GM19468 (cell line): ENCODE measurements around the gene C20orf141.

ENCODE experiments used
- ATAC-seq: cut with Tn5 transposase; IDR thresholded peaks from one replicate; pipeline ENCODE4 v1.9.1; 2021; ENCODE audit warnings: mild to moderate bottlenecking, moderate library complexity, moderate number of reproducible peaks; ENCODE audit not compliant: unreplicated experiment; ENCODE audit errors: extremely low read depth

The C20orf141 gene

DNA sequence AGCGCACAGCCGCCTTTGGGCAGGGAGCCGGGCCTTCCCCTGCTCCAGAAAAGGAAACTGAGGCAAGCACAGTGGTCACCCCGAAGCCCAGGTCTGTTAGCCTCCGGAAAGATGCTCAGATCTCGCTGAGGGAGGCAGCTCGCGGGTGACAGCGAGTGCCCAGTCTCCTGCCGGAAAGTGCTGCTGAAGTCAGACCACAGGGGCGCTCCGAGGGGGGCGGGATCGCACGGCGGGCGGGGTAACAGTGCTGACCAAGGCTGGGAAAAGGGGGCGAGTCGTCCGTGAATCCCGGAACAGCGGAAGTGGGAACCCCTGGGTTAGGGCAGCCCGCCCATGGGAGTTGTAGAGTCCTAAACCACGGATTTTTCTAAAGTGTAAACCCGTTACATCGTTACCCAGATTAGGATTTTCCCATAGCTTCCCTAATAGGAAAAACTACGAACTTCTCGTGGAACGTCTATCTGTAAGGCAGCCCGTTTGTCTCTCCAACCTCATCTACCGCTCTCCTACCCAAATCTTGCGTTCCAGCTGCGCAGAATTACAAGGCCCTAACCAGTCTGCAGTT lies 26.3 kb downstream of the C20orf141 start:
- ATAC-seq, result no peak

DNA sequence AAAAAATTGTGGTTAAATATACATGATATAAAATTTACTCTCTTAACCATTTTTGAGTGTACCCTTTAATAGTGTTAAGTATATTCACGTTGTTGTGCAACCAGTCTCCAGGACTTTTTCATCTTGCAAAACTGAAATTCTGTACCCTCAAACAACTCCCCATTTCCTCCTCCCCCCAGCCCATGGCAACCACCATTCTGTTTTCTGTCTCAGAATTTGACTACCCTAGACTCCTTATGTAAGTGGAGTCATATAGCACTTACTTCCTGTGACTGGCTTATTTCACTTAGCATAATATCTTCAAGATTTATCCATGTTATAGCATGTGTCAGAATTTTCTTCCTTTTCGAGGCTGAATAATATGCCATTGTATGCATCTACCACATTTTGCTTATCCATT lies 30.8 kb downstream of the C20orf141 start:
- ATAC-seq, result no peak

- no peak for ATAC-seq
Measured at GRCh38 chr20:2846698-2847097, 31.9 kb downstream of the C20orf141 start.

GRCh38 chr20:2847802-2848201 lies 33.0 kb downstream of the C20orf141 start:
- ATAC-seq, result no peak

DNA sequence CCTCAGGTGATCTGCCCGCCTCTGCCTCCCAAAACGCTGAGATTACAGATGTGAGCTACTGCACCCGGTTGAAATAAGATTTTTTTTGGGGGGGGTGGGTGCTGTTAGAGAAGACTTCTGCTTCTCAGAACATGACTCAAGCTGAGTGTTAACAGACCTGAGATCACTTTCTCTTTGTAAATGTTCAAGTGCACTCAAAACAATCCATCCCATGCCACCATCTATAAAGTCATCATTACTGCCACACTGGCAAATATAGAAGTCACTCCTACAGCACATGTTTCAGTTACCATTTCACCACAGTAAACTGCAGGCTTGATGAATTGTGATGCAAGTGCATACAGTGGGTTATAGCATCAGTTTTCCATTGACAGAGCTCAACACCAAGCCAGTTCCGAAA lies 34.7 kb downstream of the C20orf141 start:
- no peak for ATAC-seq

DNA sequence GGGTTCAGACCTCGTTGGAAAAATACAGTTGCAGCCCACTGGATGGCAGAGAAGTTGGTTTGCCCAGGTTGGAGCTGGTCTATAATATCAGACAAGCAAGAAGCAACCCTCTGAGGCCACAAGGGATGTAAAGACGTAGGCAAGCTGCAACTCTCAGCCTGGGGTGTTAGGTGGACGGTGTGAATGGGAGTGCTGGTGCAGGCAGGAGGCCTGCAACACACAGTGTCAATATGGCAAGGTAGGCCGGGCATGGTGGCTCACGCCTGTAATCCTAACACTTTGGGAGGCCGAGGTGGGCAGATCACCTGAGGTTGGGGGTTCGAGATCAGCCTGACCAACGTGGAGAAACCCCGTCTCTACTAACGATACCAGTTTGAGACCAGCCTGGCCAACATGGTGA lies 36.3 kb downstream of the C20orf141 start:
- no peak for ATAC-seq

DNA sequence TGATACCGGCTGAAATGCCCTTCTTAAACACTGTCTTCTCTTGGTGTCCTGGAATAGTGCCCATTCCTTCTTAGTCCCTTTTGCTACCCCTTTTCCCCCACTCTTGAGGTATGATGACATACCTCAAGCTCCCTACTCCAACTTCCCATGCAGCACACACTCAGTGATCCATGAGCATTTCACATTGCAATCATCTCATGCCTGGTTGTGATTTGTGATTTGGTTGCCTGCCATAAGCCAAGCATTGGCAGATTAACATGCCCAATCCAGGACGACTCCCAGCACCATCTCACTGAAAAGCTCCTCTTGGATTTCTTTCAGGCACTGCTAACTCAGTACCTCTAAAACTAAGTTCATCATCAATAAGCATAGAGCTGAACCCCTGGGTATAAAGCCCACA lies 43.8 kb downstream of the C20orf141 start:
- no peak for ATAC-seq

DNA sequence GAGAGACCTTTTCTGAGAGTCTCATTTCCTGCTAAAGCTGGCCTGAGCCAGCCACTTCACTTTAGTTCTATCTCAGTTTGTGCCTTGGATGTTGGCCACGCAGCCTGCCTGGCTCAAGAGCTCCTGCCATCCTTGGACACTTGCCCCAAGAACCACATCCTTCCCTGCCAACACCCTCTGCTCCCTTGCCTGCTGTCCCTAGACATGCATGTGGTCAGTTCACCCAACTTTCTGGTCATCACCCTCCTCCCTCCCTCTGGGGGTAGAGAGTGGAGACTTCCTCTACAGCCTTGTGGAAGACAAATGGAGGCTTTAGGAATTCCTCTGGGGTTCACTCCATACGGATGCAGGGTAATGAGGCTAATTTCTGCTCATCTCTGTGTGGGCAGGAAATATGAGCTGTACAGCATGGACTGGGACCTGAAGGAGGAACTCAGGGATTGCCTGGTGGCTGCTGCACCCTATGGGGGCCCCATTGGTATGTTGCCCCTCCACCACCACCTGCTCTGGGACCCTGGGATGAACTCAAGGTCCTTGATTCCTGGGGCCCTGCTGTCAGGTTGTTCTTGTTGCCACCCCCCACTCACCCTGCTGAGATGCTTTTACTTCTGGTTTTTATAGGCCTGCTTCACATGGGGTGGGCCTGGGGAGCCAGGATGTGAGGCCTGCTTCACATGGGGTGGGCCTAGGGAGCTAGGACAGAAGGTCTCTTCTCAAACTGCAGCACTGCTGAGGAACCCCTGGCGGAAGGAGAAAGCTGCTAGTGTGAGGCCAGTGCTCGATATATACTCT lies 44.7 kb downstream of the C20orf141 start:
- no peak for ATAC-seq

DNA sequence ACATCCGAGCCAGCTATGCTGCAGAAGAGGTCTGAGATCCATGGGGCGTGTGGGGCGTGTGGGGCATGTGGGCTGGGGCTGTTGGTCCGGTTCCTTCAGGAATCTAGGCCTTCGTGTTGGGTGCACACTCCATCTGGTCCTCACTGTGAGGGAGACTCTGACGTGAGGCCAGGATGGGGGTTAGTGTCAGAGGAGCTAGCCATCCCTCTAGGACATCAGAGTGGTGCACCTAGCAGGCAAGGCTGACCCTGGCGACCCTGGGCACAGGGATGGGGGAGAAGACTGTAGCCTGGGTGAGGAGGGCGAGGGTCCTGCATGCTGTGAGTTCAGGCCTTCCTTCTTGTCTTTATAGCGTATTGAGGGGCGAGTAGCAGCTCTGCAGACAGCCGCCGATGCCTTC lies 49.8 kb downstream of the C20orf141 start:
- no peak for ATAC-seq

DNA sequence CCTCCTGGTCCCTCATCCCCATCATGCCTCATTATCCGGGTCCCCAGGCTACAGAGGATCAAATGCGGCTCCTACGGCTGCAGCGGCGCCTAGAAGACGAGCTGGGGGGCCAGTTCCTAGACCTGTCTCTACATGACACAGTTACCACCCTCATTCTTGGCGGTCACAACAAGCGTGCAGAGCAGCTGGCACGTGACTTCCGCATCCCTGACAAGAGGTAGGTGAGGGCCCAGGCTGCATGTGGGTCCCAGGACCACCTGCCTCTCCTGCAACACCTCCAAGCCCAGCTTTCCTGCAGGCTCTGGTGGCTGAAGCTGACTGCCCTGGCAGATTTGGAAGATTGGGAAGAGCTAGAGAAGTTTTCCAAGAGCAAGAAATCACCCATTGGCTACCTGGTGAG lies 50.3 kb downstream of the C20orf141 start:
- no peak for ATAC-seq
